MG63 (cell line): ENCODE results near the gene OBI1. TPM values are rescaled to one million over a fixed set of nuclear protein-coding genes. Genes with fewer than 3 reads are reported as not detected.
"Not testable (repeated sequence)": the region's sequence is repeated elsewhere in the genome, so short reads cannot be mapped to it uniquely, and the experiment has no call there.

Experiments used
- DNase-seq: peaks from one replicate; pipeline ENCODE4 v3.0.0-alpha.2; 2020
- H3K27me3 ChIP-seq: fragments of 250-450 bp; sonication (Bioruptor Pico); 2 replicates; pipeline ENCODE4 v1.5.1; 2020; ENCODE audit warnings: mild to moderate bottlenecking, moderate library complexity
- H3K36me3 ChIP-seq: fragments of 250-450 bp; sonication (Bioruptor Pico); 2 replicates; pipeline ENCODE4 v1.5.1; 2020; ENCODE audit warnings: mild to moderate bottlenecking, moderate library complexity
- H3K4me3 ChIP-seq: fragments of 250-450 bp; sonication (Bioruptor Pico); 2 replicates; pipeline ENCODE4 v1.5.1; 2020; ENCODE audit warnings: mild to moderate bottlenecking, moderate library complexity
- H3K9me3 ChIP-seq: fragments of 250-450 bp; sonication (Bioruptor Pico); 2 replicates; pipeline ENCODE4 v1.5.1; 2020; ENCODE audit warnings: mild to moderate bottlenecking, moderate library complexity
- total RNA-seq: library from RNA; depleted of rRNA; stranded (reverse); fragments of >200 nt; shearing (Covaris generic); gene quantifications from 2 replicates; pipeline ENCODE4 v1.2.3, GENCODE V29; 2014; ENCODE audit warnings: low replicate concordance

OBI1 gene
- total RNA-seq, 1 experiment from 2014 or later: 4.8 TPM

GRCh38 chr13:78657699-78658629 is 991 bp downstream of the OBI1 start:
- no peaks in the 10 kb centered on the region for H3K9me3 ChIP-seq
- H3K4me3 ChIP-seq: peak overlapping the region; percentile 72
- DNase-seq: no peak
- H3K36me3 ChIP-seq: no peaks in the 10 kb centered on the region
- no peaks in the 10 kb centered on the region for H3K27me3 ChIP-seq

- H3K9me3 ChIP-seq: no peaks in the 10 kb centered on the region
- H3K36me3 ChIP-seq: no peaks in the 10 kb centered on the region
- H3K27me3 ChIP-seq: no peaks in the 10 kb centered on the region
- H3K4me3 ChIP-seq: no peak overlapping the region
- no peak for DNase-seq
Observed at GRCh38 chr13:78655906-78656305, 3.0 kb downstream of the OBI1 start.

GRCh38 chr13:78655007-78655406 is 3.9 kb downstream of the OBI1 start:
- H3K4me3 ChIP-seq: no peak overlapping the region
- H3K9me3 ChIP-seq: no peaks in the 10 kb centered on the region
- no peaks in the 10 kb centered on the region for H3K36me3 ChIP-seq
- no peak for DNase-seq
- H3K27me3 ChIP-seq: no peaks in the 10 kb centered on the region

DNA sequence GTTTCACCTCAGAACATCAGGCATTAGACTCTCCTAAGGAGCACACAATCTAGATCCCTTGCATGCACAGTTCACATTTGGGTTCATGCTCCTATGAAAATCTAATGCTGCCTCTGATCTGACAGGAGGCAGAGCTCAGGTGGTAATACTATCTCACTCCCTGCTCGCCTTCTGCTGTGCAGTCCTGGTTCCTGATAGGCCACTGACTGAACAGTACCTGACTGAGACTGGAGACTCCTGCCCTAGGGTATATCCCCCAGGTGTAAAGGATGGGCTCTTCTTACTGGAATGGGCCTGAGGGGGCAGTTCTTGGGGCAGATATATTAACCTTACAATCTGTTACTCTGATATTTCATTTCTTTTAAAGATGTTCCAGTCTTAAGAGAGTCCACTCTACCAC is 6.3 kb downstream of the OBI1 start:
- Histone ChIP-seq H3K4me3 (no peak overlapping the region), H3K36me3 (no peaks in the 10 kb centered on the region), H3K9me3 (no peaks in the 10 kb centered on the region), H3K27me3 (no peaks in the 10 kb centered on the region)
- DNase-seq: no peak

DNA sequence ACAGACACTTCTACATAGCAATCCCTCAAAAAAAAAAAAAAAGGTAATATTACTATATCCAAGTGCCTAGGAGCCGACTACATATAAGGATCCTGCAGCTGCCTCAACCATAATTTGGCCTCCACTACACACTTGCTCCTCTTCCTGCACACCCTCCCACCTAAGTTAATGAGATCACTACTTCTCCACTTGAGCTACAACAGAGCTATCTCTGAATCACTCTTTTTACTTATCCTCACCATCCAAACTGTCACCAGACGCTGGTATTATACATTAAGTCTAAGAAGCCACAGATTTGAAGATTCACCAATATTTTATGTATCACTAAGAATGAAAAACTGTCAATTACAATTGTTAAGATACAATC is 8.3 kb downstream of the OBI1 start:
- no peaks in the 10 kb centered on the region for H3K36me3 ChIP-seq
- H3K9me3 ChIP-seq: no peaks in the 10 kb centered on the region
- DNase-seq: no peak
- H3K4me3 ChIP-seq: no peak overlapping the region
- H3K27me3 ChIP-seq: no peaks in the 10 kb centered on the region

- Histone ChIP-seq H3K36me3 (no peaks in the 10 kb centered on the region), H3K9me3 (no peaks in the 10 kb centered on the region), H3K27me3 (no peaks in the 10 kb centered on the region), H3K4me3 (no peak overlapping the region)
- no peak for DNase-seq
Observed at GRCh38 chr13:78649997-78650716, 8.8 kb downstream of the OBI1 start.

GRCh38 chr13:78647109-78647678 is 11.8 kb downstream of the OBI1 start:
- DNase-seq, H3K27me3 ChIP-seq, H3K4me3 ChIP-seq, H3K36me3 ChIP-seq, H3K9me3 ChIP-seq: not testable (repeated sequence)

DNA sequence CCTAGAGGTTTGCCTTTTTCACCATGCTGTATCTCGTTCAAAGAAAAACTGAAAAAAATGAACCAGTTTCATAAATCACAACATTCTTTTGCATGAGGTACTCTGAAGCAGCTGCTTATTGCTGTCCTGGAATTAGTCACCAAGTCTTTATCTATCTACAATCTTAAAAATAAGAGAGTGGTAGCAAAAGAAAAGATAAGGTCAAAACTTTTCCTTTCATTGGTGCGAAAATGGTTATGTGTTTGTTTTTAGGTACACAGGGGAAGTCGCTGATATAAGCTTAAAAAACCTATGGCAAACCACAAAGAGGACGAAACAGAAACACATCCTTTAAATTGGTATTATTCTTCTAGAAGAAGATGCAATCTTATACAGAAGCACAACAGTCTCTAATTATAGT is 20.7 kb downstream of the OBI1 start:
- H3K36me3 ChIP-seq: peaks cover 52% of the 10 kb centered on the region
- DNase-seq: no peak
- no peak overlapping the region for H3K4me3 ChIP-seq
- no peaks in the 10 kb centered on the region for H3K27me3 ChIP-seq
- no peaks in the 10 kb centered on the region for H3K9me3 ChIP-seq

DNA sequence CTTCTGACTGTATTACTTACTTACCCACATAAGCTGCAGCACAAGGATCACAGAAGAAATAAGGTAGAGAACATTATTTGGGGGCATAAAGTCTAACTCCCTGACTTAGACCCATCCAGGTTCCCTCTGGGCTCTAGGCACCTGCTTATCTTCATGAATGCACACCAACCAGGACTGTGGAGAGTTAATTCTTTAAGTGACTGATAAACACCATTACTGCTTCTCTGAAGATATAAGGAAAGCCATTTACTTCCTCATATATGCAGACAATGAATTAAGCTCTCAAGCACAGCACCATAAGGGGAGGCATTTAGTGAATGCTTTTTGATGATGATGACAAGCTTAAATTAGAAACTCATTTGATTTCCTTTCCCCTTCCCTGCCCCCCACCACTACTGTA is 22.5 kb downstream of the OBI1 start:
- Histone ChIP-seq H3K27me3 (no peaks in the 10 kb centered on the region), H3K9me3 (no peaks in the 10 kb centered on the region), H3K36me3 (peaks cover 61% of the 10 kb centered on the region), H3K4me3 (no peak overlapping the region)
- no peak for DNase-seq

GRCh38 chr13:78632996-78633395 is 26.0 kb downstream of the OBI1 start:
- no peaks in the 10 kb centered on the region for H3K9me3 ChIP-seq
- H3K36me3 ChIP-seq: peaks cover 48% of the 10 kb centered on the region
- no peaks in the 10 kb centered on the region for H3K27me3 ChIP-seq
- no peak for DNase-seq
- H3K4me3 ChIP-seq: no peak overlapping the region

DNA sequence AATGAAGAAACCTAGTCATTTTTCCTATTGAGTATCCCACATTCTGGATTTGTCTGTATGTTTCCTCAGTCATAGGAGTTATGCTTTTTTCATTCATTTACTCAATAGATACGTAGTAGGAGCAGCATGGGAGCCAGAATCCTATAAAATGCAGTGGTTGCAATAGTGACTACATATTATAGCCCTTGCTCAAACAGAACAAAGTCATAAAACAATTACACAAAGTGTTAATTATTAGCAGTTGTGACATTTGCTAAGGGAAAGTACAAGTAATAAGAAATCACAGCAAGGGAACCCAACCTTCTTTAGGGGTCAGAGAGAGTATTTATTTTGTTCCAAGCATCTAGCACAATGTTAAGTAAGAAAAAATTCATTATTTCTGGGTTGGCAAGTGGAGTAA is 27.9 kb downstream of the OBI1 start:
- DNase-seq: no peak
- peaks cover 33% of the 10 kb centered on the region for H3K36me3 ChIP-seq
- H3K27me3 ChIP-seq: no peaks in the 10 kb centered on the region
- H3K4me3 ChIP-seq: no peak overlapping the region
- H3K9me3 ChIP-seq: no peaks in the 10 kb centered on the region

GRCh38 chr13:78630511-78630910 is 28.4 kb downstream of the OBI1 start:
- DNase-seq: no peak
- Histone ChIP-seq H3K36me3 (peaks cover 33% of the 10 kb centered on the region), H3K27me3 (no peaks in the 10 kb centered on the region), H3K9me3 (no peaks in the 10 kb centered on the region), H3K4me3 (no peak overlapping the region)

GRCh38 chr13:78625384-78625783 is 33.6 kb downstream of the OBI1 start:
- DNase-seq: no peak
- H3K27me3 ChIP-seq: no peaks in the 10 kb centered on the region
- no peak overlapping the region for H3K4me3 ChIP-seq
- peaks cover 22% of the 10 kb centered on the region for H3K36me3 ChIP-seq
- H3K9me3 ChIP-seq: no peaks in the 10 kb centered on the region

GRCh38 chr13:78623132-78623531 is 35.8 kb downstream of the OBI1 start:
- DNase-seq: no peak
- no peak overlapping the region for H3K4me3 ChIP-seq
- no peaks in the 10 kb centered on the region for H3K27me3 ChIP-seq
- peaks cover 19% of the 10 kb centered on the region for H3K36me3 ChIP-seq
- H3K9me3 ChIP-seq: no peaks in the 10 kb centered on the region

- Histone ChIP-seq H3K9me3 (no peaks in the 10 kb centered on the region), H3K36me3 (peaks cover 30% of the 10 kb centered on the region), H3K4me3 (no peak overlapping the region), H3K27me3 (no peaks in the 10 kb centered on the region)
- DNase-seq: no peak
Observed at GRCh38 chr13:78620936-78621470, 38.0 kb downstream of the OBI1 start.

- no peak overlapping the region for H3K4me3 ChIP-seq
- no peaks in the 10 kb centered on the region for H3K27me3 ChIP-seq
- no peak for DNase-seq
- no peaks in the 10 kb centered on the region for H3K9me3 ChIP-seq
- peaks cover 32% of the 10 kb centered on the region for H3K36me3 ChIP-seq
Observed at GRCh38 chr13:78618411-78618810, 40.5 kb downstream of the OBI1 start.

DNA sequence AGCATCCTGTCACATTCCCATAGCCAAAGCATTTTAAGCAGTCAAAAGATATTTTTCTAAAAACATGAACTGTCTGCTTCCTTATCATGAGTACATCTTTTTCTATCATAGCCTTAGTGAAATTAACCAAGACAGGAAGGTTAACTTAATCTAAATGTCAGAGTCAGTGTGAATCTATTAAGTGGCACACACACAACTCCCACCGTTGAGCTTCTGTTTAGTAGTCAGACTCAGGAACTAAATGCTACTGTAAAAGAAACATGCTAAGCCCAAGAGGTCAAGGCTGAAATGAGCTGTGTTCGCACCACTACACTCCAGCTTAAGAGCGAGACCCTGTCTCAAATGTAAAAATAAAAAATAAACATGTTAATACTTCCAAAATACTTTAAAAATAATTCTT is 47.9 kb downstream of the OBI1 start:
- H3K9me3 ChIP-seq: no peaks in the 10 kb centered on the region
- H3K4me3 ChIP-seq: no peak overlapping the region
- peaks cover 27% of the 10 kb centered on the region for H3K27me3 ChIP-seq
- H3K36me3 ChIP-seq: peaks cover 9% of the 10 kb centered on the region
- DNase-seq: no peak
